GM21825 (cell line): ENCODE results near the gene EXOC4.
"Not testable (repeated sequence)": the region's sequence is repeated elsewhere in the genome, so short reads cannot be mapped to it uniquely, and the experiment has no call there.

ENCODE experiments used
- ATAC-seq: cut with Tn5 transposase; IDR thresholded peaks from one replicate; pipeline ENCODE4 v1.9.1; 2021; ENCODE audit warnings: mild to moderate bottlenecking, moderate library complexity; ENCODE audit not compliant: unreplicated experiment

EXOC4 gene

DNA sequence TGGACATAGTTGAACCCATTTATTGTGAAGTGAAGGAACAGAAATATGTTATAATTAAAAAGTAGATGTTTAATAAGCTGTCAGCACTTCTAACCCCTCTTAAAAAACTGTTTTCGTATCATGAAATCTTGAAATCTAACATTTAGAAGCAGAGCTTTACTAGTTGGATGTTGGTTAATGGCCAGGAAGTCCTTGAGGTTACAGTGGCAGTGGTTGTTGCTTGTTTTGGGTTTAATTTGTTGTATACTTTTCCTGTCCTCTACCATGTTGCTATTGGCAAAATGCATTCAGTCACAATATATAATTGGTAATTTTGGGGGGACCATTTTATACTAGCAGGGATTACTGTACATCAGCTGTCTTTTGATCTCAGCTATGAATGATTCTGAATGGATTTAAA lies 60.7 kb downstream of the EXOC4 start:
- ATAC-seq: no peak

GRCh38 chr7:133314084-133314483 lies 61.2 kb downstream of the EXOC4 start:
- no peak for ATAC-seq

DNA sequence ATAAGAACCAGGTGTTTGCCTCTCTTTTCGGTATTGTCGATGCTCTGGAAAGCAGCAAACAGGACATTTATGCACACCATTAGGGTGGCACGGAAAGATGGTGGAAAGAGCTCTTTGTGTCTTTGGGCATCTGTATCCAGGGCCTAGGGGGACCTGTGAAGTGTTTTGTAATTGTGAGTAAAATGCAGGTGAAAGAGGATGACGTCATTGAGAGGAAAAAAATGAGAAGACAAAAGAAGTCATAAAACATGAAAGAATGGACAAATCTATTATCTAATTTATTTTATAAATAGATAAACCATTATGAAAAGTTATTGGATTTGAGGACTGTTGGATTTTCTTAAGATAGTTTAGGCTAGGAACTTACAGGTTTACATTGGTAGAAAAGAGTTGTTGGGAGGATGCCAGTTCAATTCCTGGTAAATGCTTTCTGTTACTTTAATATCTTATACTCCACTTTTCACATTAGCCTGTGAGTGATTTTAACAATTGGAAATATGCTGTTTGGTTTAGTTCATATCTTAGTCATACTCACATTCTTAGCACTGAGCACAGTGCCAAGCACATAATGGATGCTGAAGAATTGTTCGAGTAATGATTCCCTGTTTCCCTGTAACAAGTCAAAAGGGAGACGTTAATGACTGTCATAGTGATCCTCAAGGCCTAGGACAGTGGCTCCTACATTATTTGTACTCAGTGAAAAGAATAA lies 62.6 kb downstream of the EXOC4 start:
- no peak for ATAC-seq

- no peak for ATAC-seq
Observed at GRCh38 chr7:133319842-133320241, 67.0 kb downstream of the EXOC4 start.

DNA sequence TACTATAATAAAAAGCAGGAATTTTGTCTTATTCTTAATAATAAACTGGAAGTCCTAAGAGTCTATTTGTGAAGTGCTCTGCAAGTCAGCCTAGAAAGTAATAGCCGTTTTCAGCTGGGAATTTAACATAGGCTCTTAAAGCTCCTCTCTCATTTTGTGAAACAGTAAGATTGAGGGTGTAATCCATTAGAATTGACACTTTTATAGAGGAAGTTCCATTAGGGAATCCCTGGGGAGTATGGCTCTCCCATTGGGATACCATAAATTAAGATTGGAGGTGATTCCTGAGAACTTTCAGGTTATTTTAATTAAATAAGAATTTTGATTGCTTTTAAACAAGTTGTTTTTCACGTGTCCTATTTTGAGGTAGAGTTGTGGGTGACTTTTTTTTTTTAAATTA lies 68.0 kb downstream of the EXOC4 start:
- ATAC-seq: no peak

DNA sequence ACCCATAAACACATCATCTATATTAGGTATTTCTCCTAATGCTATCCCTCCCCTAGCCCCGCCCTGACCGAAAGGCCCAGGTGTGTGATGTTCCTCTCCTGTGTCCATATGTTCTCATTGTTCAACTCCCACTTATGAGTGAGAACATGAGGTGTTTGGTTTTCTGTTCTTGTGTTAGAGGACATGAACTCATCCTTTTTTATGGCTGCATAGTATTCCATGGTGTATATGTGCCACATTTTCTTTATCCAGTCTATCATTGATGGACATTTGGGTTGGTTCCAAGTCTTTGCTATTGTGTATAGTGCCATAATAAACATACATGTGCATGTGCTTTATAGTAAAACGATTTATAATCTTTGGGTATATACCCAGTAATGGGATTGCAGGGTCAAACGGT lies 68.5 kb downstream of the EXOC4 start:
- not testable (repeated sequence) for ATAC-seq

GRCh38 chr7:133326745-133327144 lies 73.9 kb downstream of the EXOC4 start:
- ATAC-seq: not testable (repeated sequence)

GRCh38 chr7:133328021-133328420 lies 75.1 kb downstream of the EXOC4 start:
- not testable (repeated sequence) for ATAC-seq

DNA sequence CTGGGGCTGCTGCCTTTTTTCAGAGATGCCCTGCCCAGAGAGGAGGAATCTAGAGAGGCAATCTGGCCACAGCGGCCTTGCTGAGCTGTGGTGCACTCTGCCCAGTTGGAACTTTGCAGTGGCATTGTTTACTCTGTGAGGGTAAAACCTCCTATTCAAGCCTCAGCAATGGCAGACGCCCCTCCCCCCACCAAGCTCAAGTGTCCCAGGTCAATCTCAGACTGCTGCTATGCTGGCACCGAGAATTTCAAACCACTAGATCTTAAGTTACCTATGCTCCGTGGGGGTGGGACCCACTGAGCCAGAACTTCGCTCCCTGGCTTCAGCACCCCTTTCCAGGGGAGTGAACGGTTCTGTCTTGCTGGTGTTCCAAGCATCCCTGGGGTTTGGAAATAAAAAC lies 77.2 kb downstream of the EXOC4 start:
- ATAC-seq: no peak

- no peak for ATAC-seq
Observed at GRCh38 chr7:133331861-133332260, 79.0 kb downstream of the EXOC4 start.

DNA sequence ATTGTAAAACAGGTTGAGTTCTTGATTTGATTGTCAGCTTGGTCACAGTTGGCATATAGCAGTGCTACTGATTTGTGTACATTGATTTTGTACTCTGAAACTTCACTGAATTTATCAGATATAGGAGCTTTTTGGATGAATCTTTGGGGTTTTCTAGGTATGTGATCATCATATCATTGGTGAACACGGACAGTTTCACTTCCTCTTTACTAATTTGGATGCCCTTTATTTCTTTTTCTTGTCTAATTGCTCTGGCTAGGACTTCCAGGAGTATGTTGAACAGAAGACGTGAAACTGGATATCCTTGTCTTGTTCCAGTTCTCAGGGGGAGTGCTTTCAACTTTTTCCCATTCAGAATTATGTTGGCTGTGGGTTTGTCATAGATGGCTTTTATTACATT lies 86.9 kb downstream of the EXOC4 start:
- no peak for ATAC-seq

DNA sequence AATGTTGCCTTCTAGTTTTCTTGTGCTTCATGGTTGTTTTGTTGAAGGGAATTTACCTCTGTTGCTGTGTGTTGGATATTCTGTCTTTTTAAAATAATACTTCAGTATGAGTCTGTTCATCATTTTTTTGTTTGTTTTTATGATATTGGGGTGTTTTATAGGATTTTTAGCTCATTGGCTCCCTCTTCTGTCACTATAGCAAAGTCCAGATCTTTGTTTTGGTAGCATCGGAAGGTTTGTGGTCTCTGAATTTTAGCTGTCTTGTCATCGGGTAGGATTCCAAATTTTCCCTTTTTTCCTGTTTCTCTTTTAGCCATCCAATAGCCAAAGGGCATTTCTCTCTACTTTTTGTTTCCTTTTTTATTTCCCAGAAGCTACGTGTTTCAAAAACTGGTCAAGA lies 91.4 kb downstream of the EXOC4 start:
- ATAC-seq: no peak

GRCh38 chr7:133345690-133346421 lies 93.0 kb downstream of the EXOC4 start:
- no peak for ATAC-seq

- ATAC-seq: no peak
Observed at GRCh38 chr7:133348250-133348649, 95.4 kb downstream of the EXOC4 start.

GRCh38 chr7:133349101-133349500 lies 96.2 kb downstream of the EXOC4 start:
- ATAC-seq: no peak

DNA sequence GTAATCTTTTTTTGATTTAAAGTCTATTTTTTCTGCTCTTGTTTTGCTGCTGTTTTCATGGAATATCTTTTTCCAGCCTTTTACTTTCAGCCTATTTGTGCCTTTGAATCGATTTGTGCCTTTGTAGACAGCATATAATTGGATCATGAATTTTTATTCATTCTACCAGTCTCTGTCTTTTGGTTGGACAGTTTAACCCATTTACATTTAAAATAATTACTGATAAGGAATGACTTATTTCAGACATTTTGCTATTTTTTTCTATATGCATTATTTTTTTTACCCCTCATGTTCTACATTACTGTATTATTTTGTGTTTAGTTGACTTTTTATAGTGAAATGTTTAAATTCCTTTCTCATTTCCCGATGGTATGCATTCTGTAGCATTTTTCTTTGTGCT lies 99.6 kb downstream of the EXOC4 start:
- no peak for ATAC-seq

DNA sequence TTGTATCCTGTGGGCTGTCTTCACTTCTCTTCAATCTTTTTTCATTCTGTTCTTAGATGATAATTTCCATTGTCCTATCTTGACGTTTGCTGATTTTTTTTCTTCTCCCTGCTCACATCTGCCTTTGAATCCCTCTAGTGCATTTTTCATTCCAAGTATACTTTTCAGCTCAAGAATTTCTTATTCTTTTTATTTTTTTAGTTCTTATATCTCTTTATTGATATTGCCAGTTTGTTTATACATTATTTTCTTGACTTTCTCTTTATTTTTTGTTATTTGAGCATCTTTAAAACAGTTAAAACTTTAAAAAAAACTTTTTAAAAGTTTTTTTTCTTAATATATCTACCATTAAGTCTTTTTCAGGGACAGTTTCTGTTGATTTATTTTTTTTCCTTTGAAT lies 100.9 kb downstream of the EXOC4 start:
- no peak for ATAC-seq

DNA sequence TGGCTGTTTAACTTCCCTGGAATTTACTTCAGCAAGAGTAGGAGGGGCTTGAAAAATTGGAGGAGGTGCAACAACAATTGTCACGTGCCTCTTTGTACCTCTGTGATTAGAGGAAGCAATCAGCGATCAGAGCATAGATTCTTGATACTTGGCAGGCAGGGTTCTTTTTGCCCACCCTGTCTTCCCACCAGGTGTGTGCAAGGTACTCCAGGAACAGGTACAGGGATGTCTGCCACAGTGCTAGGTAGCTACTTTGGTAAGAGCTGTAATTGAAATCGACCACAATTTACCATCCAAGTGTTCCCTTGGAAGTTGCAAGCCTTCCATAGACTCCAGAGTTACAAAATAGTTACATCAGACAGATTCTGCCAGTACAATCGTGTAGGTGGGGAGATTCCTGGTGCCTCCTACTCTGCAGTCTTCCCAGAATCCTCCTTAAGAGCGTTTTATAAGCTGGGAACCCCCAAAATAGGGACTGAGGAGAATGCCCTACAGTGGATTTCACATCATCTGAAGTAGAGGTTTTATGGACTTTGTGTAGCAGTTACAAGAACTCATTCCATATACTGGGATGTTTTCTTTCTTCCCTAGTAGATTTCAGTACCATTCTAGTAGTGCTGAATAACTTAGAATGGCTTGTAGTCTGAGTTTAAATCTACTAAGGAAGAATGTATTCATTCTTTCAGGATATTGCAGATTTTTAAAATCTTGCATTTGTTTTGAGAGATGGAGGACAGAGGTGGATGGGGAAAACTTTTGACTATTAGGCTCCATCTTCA lies 101.9 kb downstream of the EXOC4 start:
- no peak for ATAC-seq

DNA sequence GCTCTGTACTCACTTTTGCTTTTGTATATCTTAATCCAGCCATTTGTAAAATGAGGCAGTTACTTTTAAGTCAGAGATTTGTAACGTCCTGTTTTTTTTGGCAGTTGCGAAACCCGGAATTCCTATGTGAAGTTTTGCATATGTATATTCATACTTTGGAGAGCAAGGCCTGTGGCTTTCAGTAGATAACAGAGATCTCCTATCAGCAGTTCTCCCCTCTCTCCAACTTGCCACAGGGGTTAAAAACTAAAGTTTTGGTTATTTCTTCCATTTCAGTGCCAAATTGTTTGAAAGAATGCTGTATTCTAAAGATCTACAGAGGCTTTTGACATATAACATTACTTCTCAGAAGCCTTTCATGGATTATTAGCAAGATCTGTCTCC lies 102.4 kb downstream of the EXOC4 start:
- ATAC-seq: no peak

DNA sequence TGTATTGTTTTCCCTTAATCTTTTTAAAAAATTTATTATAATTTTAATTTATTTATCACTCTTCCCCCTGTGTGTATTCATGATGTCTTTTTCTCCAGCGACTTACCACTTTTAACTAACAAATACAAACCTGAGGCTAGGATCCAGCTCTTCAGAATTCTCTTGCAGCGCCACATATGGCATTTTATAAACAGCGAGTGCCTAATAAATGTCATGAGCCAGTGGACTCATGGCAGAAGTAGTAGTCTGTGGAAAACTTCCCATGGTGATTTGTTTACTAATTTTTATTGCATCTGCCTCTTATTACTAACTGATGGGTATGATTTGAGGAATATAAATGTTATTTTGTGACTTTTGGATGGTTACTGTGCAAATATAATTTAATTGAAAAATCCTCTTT lies 102.9 kb downstream of the EXOC4 start:
- no peak for ATAC-seq

- no peak for ATAC-seq
Observed at GRCh38 chr7:133358708-133359107, 105.8 kb downstream of the EXOC4 start.

GRCh38 chr7:133359449-133359848 lies 106.6 kb downstream of the EXOC4 start:
- ATAC-seq: no peak
